Raji (cell line): ENCODE results near the gene ABCA2.

Experiments used
- POLR2A ChIP-seq: IDR thresholded peaks from 2 replicates; pipeline ENCODE4 v1.6.1; 2011; ENCODE audit warnings: low read depth, low read length, control low read depth; ENCODE audit not compliant: insufficient read depth

Gene ABCA2

DNA sequence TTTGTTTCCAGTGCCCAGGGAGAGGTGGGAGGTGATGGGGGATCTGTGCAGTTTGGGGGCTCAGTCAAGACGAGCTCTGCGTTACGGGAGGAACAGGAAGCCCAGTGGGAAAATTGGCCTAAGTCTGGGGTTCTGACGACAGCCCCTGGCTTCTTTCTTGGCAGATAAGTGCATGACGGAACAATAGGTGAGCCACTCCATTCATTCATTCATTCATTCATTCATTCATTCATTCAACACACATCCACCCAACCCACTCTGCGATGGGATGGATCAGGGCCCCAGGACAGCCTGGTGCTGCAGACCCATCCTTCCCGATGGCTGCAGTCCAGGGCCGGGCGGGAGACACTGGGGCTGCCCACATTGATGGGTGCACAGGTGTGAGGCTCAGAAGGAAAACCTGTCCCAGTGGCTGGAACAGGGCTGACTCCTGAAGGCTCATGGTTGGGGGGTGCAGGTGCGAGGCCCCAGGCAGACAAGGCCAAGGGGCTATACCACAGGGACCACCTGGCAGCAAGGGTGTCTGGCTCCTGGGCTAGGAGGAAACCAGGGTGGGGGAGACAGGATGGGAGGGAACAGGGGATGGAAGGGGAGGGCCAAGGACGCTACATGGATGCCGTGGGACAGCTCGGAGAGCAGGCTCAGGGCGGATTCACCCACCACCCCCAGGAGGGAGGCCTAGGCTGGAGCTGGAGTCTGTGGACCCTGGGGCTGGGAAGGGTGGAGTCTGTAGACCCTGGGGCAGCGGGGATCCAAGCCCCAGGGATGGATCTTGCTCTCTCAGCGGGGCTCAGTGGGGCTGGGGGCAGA, 47.2 kb downstream of the ABCA2 start:
- TF ChIP-seq POLR2A: no peak

- no peak for TF ChIP-seq POLR2A
Observed at GRCh38 chr9:136979769-136980587, 48.1 kb downstream of the ABCA2 start.

GRCh38 chr9:136978865-136979544, 49.0 kb downstream of the ABCA2 start:
- no peak for TF ChIP-seq POLR2A

DNA sequence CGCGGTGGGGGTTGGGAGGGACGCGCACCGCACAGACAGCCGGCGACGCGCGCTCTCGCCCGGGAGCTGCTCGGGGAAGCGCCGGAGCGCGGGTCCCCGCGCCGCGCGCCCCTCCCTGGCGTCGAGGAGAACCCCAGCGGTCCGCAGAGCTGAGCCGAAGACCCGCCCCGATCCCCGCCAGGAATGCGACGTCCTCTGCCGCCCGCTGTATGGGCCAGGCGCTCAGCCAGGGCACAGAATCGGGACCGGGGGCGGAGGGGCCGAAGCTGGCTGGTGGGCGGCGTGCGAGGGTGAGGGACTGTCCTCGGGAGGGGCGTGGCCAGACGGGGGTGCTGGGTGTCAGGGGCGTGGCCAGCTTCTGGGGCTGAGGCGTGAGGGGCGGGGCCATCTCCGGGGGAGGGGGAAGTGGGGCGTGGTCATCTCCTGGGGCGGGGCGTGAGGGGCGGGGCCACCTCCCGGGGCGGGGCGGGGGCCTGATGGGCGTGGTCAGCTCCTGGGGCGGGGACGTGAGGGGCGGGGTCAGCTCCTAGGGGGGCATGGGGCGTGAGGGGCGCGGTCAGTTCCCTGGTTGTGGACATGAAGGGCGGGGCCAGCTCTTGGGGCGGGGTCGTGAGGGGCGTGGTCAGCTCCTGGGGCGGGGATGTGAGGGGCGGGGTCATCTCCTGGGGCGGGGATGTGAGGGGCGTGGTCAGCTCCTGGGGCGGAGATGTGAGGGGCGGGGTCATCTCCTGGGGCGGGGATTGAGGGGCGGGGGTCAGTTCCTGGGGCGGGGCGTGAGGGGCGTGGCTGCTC, 49.8 kb downstream of the ABCA2 start:
- no peak for TF ChIP-seq POLR2A

DNA sequence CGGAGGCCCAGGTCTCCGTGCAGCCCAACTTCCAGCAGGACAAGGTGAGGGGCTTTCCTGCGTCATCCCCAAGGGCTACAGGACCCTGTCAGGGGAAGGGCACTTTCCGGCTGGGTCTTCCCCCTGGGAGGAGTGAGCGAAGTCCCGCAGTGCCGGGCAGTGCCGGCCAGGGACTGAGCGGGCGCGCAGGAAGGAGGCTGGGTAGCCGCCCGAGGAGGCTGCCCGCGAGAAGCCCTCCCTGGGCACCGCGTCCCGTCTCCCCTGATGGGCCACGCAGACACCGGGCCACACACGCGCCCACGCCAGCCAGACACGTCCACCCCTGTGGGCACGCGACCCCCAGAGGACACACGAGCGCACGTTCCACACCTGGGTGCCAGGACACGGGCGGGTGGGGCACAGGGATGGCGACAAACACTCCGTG, 50.4 kb downstream of the ABCA2 start:
- no peak for TF ChIP-seq POLR2A

GRCh38 chr9:136977223-136977622, 50.8 kb downstream of the ABCA2 start, which contains the start of gene PTGDS:
Gene PTGDS, plus strand, starts transcription at chr9:136977504. Its CDS starts 75 bp downstream, at chr9:136977579.
- no peak for TF ChIP-seq POLR2A

DNA sequence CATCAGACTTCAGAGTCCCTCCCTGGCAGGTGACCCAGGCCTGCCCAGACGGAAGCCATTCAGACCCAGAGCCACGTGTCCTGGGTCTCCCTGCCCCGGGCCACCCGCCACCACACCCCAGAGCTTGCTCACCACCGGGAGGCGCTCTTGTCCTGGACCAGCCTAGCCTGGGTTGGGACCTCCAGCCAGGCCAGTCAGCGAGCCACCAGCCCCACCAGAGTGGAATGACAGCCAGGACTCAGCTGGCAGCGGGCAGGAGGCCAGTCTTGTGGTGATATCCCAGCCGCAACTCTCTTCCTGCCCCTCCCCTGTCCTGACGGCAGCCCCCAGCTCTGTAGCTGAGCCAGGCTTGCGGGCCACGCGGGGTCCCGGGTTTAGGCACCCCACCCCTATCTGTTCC, 52.4 kb downstream of the ABCA2 start:
- no peak for TF ChIP-seq POLR2A

- TF ChIP-seq POLR2A: no peak
Observed at GRCh38 chr9:136974817-136975535, 53.1 kb downstream of the ABCA2 start.

GRCh38 chr9:136973618-136974617, 54.1 kb downstream of the ABCA2 start:
- TF ChIP-seq POLR2A: no peak

DNA sequence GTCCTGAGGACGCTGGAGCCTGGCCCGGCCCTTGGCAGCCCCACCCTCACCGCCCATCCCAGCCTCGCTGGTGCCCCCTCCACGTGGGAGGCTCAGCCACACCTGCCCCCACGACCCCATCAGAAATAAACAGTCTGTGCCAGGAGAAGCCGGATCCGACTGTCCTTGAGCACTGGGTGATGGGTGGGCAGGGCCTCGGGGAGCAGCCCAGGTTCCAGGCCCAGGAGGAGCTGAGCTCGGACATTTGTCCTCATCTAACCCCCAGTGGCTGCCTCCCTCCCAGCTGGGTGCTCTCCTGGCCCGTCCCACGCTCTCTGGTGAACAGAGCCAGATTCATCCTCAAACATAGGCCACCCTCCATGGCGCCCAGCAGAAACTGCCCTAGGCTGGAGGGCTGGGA, 55.3 kb downstream of the ABCA2 start:
- no peak for TF ChIP-seq POLR2A

GRCh38 chr9:136972335-136972734, 55.7 kb downstream of the ABCA2 start:
- TF ChIP-seq POLR2A: no peak

DNA sequence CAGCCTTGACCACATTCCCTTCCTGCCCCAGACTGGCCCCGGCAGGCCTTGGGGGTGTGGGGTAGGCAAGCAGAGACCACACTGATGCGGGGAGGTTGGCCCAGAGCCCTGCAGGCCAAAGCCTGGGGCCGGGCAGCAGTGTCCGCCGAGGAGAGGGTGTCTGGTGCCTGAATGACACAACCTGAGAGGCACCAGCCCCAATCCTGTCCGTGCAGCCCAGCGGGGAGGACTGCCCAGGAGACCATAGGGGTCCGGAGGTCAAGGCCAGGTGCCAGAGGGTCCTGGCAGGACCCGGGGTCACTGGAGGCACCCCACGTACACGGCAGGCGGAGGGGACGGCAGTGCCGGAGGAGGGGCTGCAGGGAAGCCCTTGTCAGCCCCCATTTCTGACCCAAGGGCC, 56.3 kb downstream of the ABCA2 start:
- TF ChIP-seq POLR2A: no peak

DNA sequence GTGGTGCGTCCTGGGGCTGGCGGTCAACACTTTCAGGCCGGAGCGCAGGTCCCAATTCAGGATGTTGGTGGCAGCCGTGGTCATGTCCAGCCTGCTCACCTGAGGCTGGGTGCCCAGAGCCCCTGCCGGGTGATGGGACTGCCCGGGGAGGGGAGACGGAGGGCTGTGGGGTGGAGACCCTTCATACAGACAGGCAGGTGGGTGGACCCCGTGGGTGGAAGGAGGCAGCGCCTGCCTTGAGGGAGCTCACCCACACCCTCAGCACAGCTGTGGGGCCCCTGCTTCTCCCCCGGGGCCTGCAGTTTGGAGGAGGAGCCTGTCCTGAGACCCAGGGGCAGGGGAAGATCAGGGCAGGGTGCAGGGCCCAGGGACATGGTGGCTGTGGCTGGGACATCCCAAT, 57.7 kb downstream of the ABCA2 start:
- no peak for TF ChIP-seq POLR2A
